ENCODE results near the gene DEDD. TPM values are rescaled to one million over a fixed set of nuclear protein-coding genes. Genes with fewer than 3 reads are reported as not detected.

The DEDD gene
- total and polyA plus RNA-seq, 2 of the 13 experiments (the other 11 are each of a cell fraction or from before 2014, with no cell fraction given): 12.6 to 27.8 TPM

- TF ChIP-seq PBX2 (CRISPR knock-in tag; IDR thresholded peaks at IDR 0.05) (no peak), IKZF1 (IDR thresholded peaks at IDR 0.05) (no peak), ZKSCAN8 (CRISPR knock-in tag; IDR thresholded peaks at IDR 0.05; ENCODE audit: borderline replicate concordance) (no peak), REXO4 (CRISPR knock-in tag; IDR thresholded peaks at IDR 0.05; ENCODE audit: borderline replicate concordance) (no peak), DBP (CRISPR knock-in tag; IDR thresholded peaks at IDR 0.05; ENCODE audit: not compliant biosample characterization) (no peak), RARG (CRISPR knock-in tag; IDR thresholded peaks at IDR 0.05; ENCODE audit: low read depth) (no peak), SALL1 (CRISPR knock-in tag; IDR thresholded peaks at IDR 0.05) (peak; percentile 47), NFRKB (IDR thresholded peaks at IDR 0.05) (no peak), ZNF230 (CRISPR knock-in tag; IDR thresholded peaks at IDR 0.05) (no peak), DZIP1 (CRISPR knock-in tag; IDR thresholded peaks at IDR 0.05) (no peak), RELA (CRISPR knock-in tag; IDR thresholded peaks at IDR 0.05) (no peak), ZSCAN20 (CRISPR knock-in tag; IDR thresholded peaks at IDR 0.05; ENCODE audit: borderline replicate concordance) (peak; percentile 43; the same call in 1 of the 2 replicates), HIC2 (CRISPR knock-in tag; IDR thresholded peaks at IDR 0.05; ENCODE audit: low read depth) (no peak), ZBTB43 (CRISPR knock-in tag; conservative IDR thresholded peaks at IDR 0.05) (no peak), FOSL2 (CRISPR knock-in tag; IDR thresholded peaks at IDR 0.05) (no peak), PAX8 (CRISPR knock-in tag; IDR thresholded peaks at IDR 0.05; ENCODE audit: borderline replicate concordance) (no peak), ZNF780A (CRISPR knock-in tag; IDR thresholded peaks at IDR 0.05) (no peak)
Observed at GRCh38 chr1:161098210-161099068, 34.0 kb downstream of the DEDD start, which contains the start of gene KLHDC9 (continued).

Measured in HepG2 (cell line).